Endothelial cell of umbilical vein (primary cell): ENCODE measurements around the gene AK4. TPM values are rescaled to one million over a fixed set of nuclear protein-coding genes. Genes with fewer than 3 reads are reported as not detected.

Experiments used
- BruUV-seq: library from RNA; stranded (reverse); fragments of 400-500 nt; replicated peaks from 2 replicates; lab custom pipeline; 2021; lab: Mats Ljungman, UMichigan
- CTCF ChIA-PET: fragments of 300-600, 350-600 bp; sonication (Branson Sonifier 250); formaldehyde crosslinking; loops from one replicate; lab custom pipeline; 2021; ENCODE audit warnings: antibody characterized with exemption, inconsistent platforms; lab: Charles Lee
- POLR2A ChIA-PET: fragments of 300-600, 350-600 bp; sonication (Branson Sonifier 250); formaldehyde crosslinking; loops from one replicate; lab custom pipeline; 2021; ENCODE audit warnings: antibody characterized with exemption, inconsistent platforms; lab: Charles Lee
- DNase-seq: peaks from one replicate; pipeline ENCODE4 v3.0.0-alpha.2; 2011; ENCODE audit warnings: low read depth, low spot score
- FAIRE-seq: peaks from 2 replicates; lab custom pipeline; 2011; peaks lifted over from hg19 to GRCh38; lab: Jason Lieb, UNC
- H2AFZ ChIP-seq: 2 replicates; pipeline ENCODE4 v1.6.0; 2012; ENCODE audit warnings: low read depth, low read length, control low read depth, inconsistent platforms
- H3K27ac ChIP-seq: 2 replicates; pipeline ENCODE4 v1.5.1; 2011; ENCODE audit warnings: low read depth, mild to moderate bottlenecking, control low read depth, low read length, moderate library complexity; ENCODE audit not compliant: insufficient read depth
- H3K27me3 ChIP-seq, 2 experiments: 2 replicates each; pipeline versions ENCODE4 v1.6.0 to v1.6.1; 2011; ENCODE audit warnings: low read length in 2 of 2, mixed read lengths in 1 of 2; ENCODE audit not compliant: control insufficient read depth in 2 of 2, insufficient read depth in 2 of 2
- H3K36me3 ChIP-seq, 2 experiments: 2 replicates in 1 of 2; 3 replicates in 1 of 2; pipeline ENCODE4 v1.5.1; 2011; ENCODE audit warnings: low read length in 2 of 2, mild to moderate bottlenecking in 1 of 2, moderate library complexity in 1 of 2; ENCODE audit not compliant: control insufficient read depth in 2 of 2, insufficient read depth in 2 of 2; ENCODE audit errors: extremely low read depth in 1 of 2
- H3K4me1 ChIP-seq: 3 replicates; pipeline ENCODE4 v1.5.1; 2011; ENCODE audit warnings: mild to moderate bottlenecking, low read length; ENCODE audit not compliant: control insufficient read depth, insufficient read depth; ENCODE audit errors: extremely low read depth
- H3K4me2 ChIP-seq: 2 replicates; pipeline ENCODE4 v1.6.1; 2011; ENCODE audit warnings: low read length, control low read depth, mixed read lengths; ENCODE audit not compliant: insufficient read depth
- H3K4me3 ChIP-seq, 3 experiments: fragments of 200-600 bp in 1 of 3; sonication (generic), shearing (Covaris generic) in 1 of 3; replicated peaks in 1 of 3; 2 replicates each; pipeline ENCODE4 v1.5.1; 2011 to 2016; ENCODE audit warnings: control low read depth in 3 of 3, low read length in 3 of 3, mild to moderate bottlenecking in 2 of 3, inconsistent platforms in 1 of 3, low read depth in 1 of 3, moderate library complexity in 1 of 3; ENCODE audit not compliant: insufficient read depth in 1 of 3
- H3K79me2 ChIP-seq: 2 replicates; pipeline ENCODE4 v1.6.0; 2012; ENCODE audit warnings: low read length, inconsistent platforms; ENCODE audit not compliant: control insufficient read depth, insufficient read depth
- H3K9ac ChIP-seq: replicated peaks from 2 replicates; pipeline ENCODE3; 2011; ENCODE audit warnings: low read length, control low read depth; ENCODE audit not compliant: insufficient read depth; ENCODE audit errors: extremely low read depth
- H3K9me1 ChIP-seq: replicated peaks from 3 replicates; pipeline ENCODE4 v1.6.0; 2011; ENCODE audit warnings: mild to moderate bottlenecking, low read length; ENCODE audit not compliant: control insufficient read depth, insufficient read depth; ENCODE audit errors: extremely low read depth
- H3K9me3 ChIP-seq: replicated peaks from 2 replicates; pipeline ENCODE4 v1.5.1; 2012; ENCODE audit warnings: low read length, inconsistent platforms; ENCODE audit not compliant: control insufficient read depth, insufficient read depth
- H4K20me1 ChIP-seq: replicated peaks from 2 replicates; pipeline ENCODE3; 2011; ENCODE audit warnings: mild to moderate bottlenecking, low read length; ENCODE audit not compliant: control insufficient read depth, insufficient read depth; ENCODE audit errors: extremely low read depth
- EZH2 ChIP-seq: IDR thresholded peaks from 2 replicates; pipeline ENCODE4 v1.6.1; 2012; ENCODE audit warnings: borderline replicate concordance, low read depth, mild to moderate bottlenecking, moderate library complexity, low read length, inconsistent platforms; ENCODE audit not compliant: severe bottlenecking
- GATA2 ChIP-seq: IDR thresholded peaks from 2 replicates; pipeline ENCODE4 v1.7.0; 2011; ENCODE audit warnings: low read depth, mild to moderate bottlenecking, moderate library complexity, mixed read lengths, low read length; ENCODE audit not compliant: insufficient read length, insufficient read depth
- MYC ChIP-seq: IDR thresholded peaks from one replicate; pipeline ENCODE4 v1.6.1; 2011; ENCODE audit warnings: mild to moderate bottlenecking, low read depth, low read length
- dilution Hi-C: fragments of 300-500 bp; cut with MboI; formaldehyde crosslinking; loops from one replicate; pipeline ENCODE4 v1.15.0; 2019; ENCODE audit warnings: low sequenced_read_pairs; ENCODE audit not compliant: extremely low pct_ligation_motif_present
- intact Hi-C: fragments of 100-400 bp; cut with micrococcal nuclease; formaldehyde crosslinking; loops from one replicate; pipeline ENCODE4 v1.10.0; 2022
- polyA plus RNA-seq, 4 experiments: library from polyadenylated mRNA; depleted of rRNA in 3 of 4; stranded (reverse) in 3 of 4; unstranded in 1 of 4; fragments of >200 nt; gene quantifications; 2 replicates each; pipeline versions ENCODE4 v1.2.1 to v1.2.3, GENCODE V29; 2011 to 2012; ENCODE audit warnings: missing spikeins in 1 of 4
- total RNA-seq: library from RNA; stranded (reverse); gene quantifications from 2 replicates; pipeline ENCODE4 v1.2.3, GENCODE V29; 2021

Gene AK4
- total and polyA plus RNA-seq, 2 donors (not counting 3 experiments of a cell fraction or from before 2014, with no cell fraction given) = 2.2 to 5.6 TPM

GRCh38 chr1:65237503-65237902 lies 89.5 kb downstream of the AK4 start:
- DNase-seq = no peak
- FAIRE-seq = no peak
- POLR2A ChIA-PET = no interaction called here
- Histone ChIP-seq H3K9ac (no peak overlapping the region), H3K9me1 (no peaks in the 10 kb centered on the region), H3K27ac (no peak overlapping the region), H3K4me3 (no peak overlapping the region), H3K4me2 (no peak overlapping the region), H3K36me3 (no peaks in the 10 kb centered on the region), H3K9me3 (no peaks in the 10 kb centered on the region), H2AFZ (no peak overlapping the region), H3K79me2 (no peaks in the 10 kb centered on the region), H3K4me1 (no peaks in the 10 kb centered on the region), H3K27me3 (no peaks in the 10 kb centered on the region), H4K20me1 (no peaks in the 10 kb centered on the region)
- BruUV-seq = no TSS peak
- no peak for TF ChIP-seq GATA2
- TF ChIP-seq MYC = no peak
- TF ChIP-seq EZH2 = no peak
- dilution Hi-C loops (no loop called here), intact Hi-C loops (loop anchor here (2.0 to 5.0 kb wide), 3 partner anchors 345 to 1210 kb away; no protein-coding TSS in a partner anchor)
- CTCF ChIA-PET = interaction anchor here (1.5 to 8.2 kb wide), 6 partner anchors 17 to 1005 kb away, joined by 3 to 292 read pairs (median 16); no protein-coding TSS in a partner anchor

DNA sequence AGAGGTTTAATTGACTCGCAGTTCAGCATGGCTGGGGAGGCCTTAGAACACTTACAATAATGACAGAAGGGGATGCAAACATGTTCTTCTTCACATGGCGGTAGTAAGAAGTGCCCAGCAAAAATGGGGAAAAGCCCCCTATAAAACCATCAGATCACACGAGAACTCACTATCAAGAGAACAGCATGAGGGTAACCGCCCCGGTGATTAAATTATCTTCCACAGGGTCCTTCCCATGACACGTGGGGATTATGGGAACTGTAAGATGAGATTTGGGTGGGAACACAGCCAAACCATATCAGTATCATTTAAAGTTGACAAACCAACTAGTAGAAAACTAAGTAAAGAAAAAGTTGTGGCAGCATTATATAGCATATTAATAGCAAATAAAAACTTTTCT lies 90.0 kb downstream of the AK4 start:
- ChIA-PET CTCF (interaction anchor here (8.2 kb wide), 1 partner anchor 450 kb away, joined by 292 read pairs; no protein-coding TSS in a partner anchor), POLR2A (no interaction called here)
- Histone ChIP-seq H3K9ac (no peak overlapping the region), H3K36me3 (no peaks in the 10 kb centered on the region), H3K4me2 (no peak overlapping the region), H3K4me1 (no peaks in the 10 kb centered on the region), H3K79me2 (no peaks in the 10 kb centered on the region), H4K20me1 (no peaks in the 10 kb centered on the region), H3K9me1 (no peaks in the 10 kb centered on the region), H3K27me3 (no peaks in the 10 kb centered on the region), H2AFZ (no peak overlapping the region), H3K9me3 (no peaks in the 10 kb centered on the region), H3K4me3 (no peak overlapping the region), H3K27ac (no peak overlapping the region)
- intact Hi-C loops = loop anchor here (5.0 kb wide), 2 partner anchors 344 to 1209 kb away; no protein-coding TSS in a partner anchor
- dilution Hi-C loops = no loop called here
- FAIRE-seq = peak; percentile 47
- DNase-seq = no peak
- no peak for TF ChIP-seq GATA2
- no TSS peak for BruUV-seq
